Measurements from ENCODE around the gene TIMM23. TPM values are rescaled to one million over a fixed set of nuclear protein-coding genes. Genes with fewer than 3 reads are reported as not detected.

TIMM23 gene
- total and polyA plus RNA-seq, 2 donors (not counting 3 experiments of a cell fraction or from before 2014, with no cell fraction given), result 78.1 to 94.6 TPM

DNA sequence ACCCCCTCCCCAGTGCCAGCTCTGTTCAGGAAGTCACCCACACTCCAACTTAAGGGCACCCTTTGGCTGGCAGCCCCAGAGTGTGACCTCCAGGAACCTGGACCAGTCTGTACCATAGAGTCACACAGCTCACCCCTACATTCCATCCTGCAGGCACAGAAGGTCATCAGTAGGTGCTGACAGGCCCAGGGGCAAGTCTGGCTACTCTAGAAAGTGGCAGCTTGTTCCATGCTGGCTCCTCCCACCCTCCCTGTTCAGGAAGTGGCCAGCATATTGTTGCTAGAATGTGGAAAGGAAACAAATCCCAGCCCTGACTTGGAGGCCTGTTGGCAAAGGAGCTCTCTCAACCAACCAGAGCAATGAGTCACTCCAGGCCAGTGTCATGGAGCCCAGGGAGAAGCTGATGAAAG, 61.3 kb downstream of the TIMM23 start:
- Histone ChIP-seq H3K36me3 (ENCODE audit: control insufficient read depth in 2 of 2, extremely low read depth in 1 of 2, insufficient read depth in 2 of 2, low read length in 2 of 2) (no peaks in the 10 kb centered on the region), H3K27me3 (ENCODE audit: control insufficient read depth in 2 of 2, insufficient read depth in 2 of 2, low read length in 2 of 2) (peaks cover 0 to 2% of the 10 kb centered on the region in 2 experiments)

DNA sequence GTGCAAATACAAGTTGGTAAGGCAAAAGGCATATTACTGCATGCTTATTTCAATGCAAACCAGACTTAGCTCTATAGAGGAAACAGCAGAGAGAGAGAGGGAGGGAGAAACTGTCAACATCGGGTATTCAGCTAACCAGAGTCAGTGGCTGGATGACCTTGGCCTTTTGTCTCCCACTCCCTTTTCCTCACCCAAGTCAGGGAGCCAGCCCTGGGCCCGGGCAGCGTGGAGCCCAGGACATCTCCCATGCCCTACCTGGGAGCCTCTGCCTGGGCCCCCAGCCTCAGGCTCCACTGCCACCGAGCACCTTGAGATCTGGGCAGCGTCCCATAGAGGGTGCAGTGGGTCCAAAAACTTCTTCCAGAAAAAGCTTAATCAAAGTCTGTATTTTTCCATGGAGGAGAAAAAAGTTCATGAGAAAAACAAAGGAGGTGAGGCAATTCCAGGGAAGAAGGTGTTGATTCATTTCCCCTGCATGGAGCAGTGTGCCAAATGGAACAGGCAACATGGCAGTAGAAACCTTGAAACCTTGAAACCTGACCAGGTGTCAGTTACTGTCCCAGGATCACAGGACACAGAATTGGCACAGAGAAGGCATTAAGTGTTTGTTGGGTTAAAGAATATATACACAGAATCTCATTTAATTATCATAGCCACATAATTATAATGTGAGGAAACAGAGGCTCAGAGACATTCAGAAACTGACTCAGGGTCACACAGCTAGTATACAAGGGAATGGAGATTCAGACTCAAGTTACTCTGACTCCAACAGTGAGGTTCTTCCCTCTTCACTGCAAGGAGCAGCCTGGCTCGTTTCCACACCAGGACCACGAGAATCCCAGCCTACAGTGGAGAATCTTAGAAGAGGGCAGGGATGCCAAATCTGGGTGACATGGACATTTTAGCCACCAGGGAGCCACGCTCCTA, 63.9 kb downstream of the TIMM23 start:
- Histone ChIP-seq H3K4me3 (replicated peaks in 1 of 3; ENCODE audit: insufficient read depth in 1 of 3, low read depth in 1 of 3, low read length in 3 of 3) (no peak overlapping the region), H2AFZ (ENCODE audit: low read depth, low read length) (no peak overlapping the region), H3K9me3 (replicated peaks; ENCODE audit: control insufficient read depth, insufficient read depth, low read length) (no peaks in the 10 kb centered on the region), H3K36me3 (ENCODE audit: control insufficient read depth in 2 of 2, extremely low read depth in 1 of 2, insufficient read depth in 2 of 2, low read length in 2 of 2) (no peaks in the 10 kb centered on the region), H3K9me1 (replicated peaks; ENCODE audit: control insufficient read depth, extremely low read depth, insufficient read depth, low read length) (no peaks in the 10 kb centered on the region), H3K9ac (replicated peaks; ENCODE audit: extremely low read depth, insufficient read depth, low read length) (no peak overlapping the region), H3K4me1 (ENCODE audit: control insufficient read depth, extremely low read depth, insufficient read depth, low read length) (peaks cover 24% of the 10 kb centered on the region), H3K27me3 (ENCODE audit: control insufficient read depth in 2 of 2, insufficient read depth in 2 of 2, low read length in 2 of 2) (peaks cover 0 to 2% of the 10 kb centered on the region in 2 experiments), H3K27ac (ENCODE audit: insufficient read depth, low read depth, low read length) (peak overlapping the region; percentile 2), H3K4me2 (ENCODE audit: insufficient read depth, low read length) (peak overlapping the region; percentile 15), H3K79me2 (ENCODE audit: control insufficient read depth, insufficient read depth, low read length) (no peaks in the 10 kb centered on the region), H4K20me1 (replicated peaks; ENCODE audit: control insufficient read depth, extremely low read depth, insufficient read depth, low read length) (no peaks in the 10 kb centered on the region)
- dilution Hi-C loops (cut with MboI; ENCODE audit: extremely low pct_ligation_motif_present, low sequenced_read_pairs), result no loop called here
- TF ChIP-seq, protein P1, sequence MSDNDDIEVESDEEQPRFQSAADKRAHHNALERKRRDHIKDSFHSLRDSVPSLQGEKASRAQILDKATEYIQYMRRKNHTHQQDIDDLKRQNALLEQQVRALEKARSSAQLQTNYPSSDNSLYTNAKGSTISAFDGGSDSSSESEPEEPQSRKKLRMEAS (IDR thresholded peaks at IDR 0.05; ENCODE audit: insufficient read depth, insufficient read length), result no peak
- no peak for TF ChIP-seq FOS (IDR thresholded peaks at IDR 0.05; ENCODE audit: borderline replicate concordance, insufficient read depth, low read length)
- TF ChIP-seq MYC (IDR thresholded peaks at IDR 0.05; ENCODE audit: low read depth, low read length), result no peak
- TF ChIP-seq, protein P2, sequence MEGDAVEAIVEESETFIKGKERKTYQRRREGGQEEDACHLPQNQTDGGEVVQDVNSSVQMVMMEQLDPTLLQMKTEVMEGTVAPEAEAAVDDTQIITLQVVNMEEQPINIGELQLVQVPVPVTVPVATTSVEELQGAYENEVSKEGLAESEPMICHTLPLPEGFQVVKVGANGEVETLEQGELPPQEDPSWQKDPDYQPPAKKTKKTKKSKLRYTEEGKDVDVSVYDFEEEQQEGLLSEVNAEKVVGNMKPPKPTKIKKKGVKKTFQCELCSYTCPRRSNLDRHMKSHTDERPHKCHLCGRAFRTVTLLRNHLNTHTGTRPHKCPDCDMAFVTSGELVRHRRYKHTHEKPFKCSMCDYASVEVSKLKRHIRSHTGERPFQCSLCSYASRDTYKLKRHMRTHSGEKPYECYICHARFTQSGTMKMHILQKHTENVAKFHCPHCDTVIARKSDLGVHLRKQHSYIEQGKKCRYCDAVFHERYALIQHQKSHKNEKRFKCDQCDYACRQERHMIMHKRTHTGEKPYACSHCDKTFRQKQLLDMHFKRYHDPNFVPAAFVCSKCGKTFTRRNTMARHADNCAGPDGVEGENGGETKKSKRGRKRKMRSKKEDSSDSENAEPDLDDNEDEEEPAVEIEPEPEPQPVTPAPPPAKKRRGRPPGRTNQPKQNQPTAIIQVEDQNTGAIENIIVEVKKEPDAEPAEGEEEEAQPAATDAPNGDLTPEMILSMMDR (IDR thresholded peaks at IDR 0.05; ENCODE audit: extremely low read depth in 1 of 2, insufficient read depth in 1 of 2, low read depth in 1 of 2, low read length in 2 of 2), result peak in 1 of 2 donors; percentile 9
- no peak for TF ChIP-seq JUN (IDR thresholded peaks at IDR 0.05; ENCODE audit: borderline replicate concordance, insufficient read depth, insufficient read length, low read depth)
- POLR2A ChIA-PET, result no interaction called here
- intact Hi-C loops (cut with micrococcal nuclease), result loop anchor here (1.0 kb wide), 1 partner anchor 185 kb away; no protein-coding TSS in a partner anchor
- CTCF ChIA-PET, result interaction anchor here (0.8 to 1.0 kb wide), 2 partner anchors 13 to 64 kb away, joined by 3 read pairs; partner anchors contain the start of gene TIMM23
- FAIRE-seq (no peak), DNase-seq (ENCODE audit: low read depth, low spot score) (peak; percentile 60)
- BruUV-seq (replicated peaks), result TSS peak; percentile 39

More for the DNA sequence above, 61.3 kb downstream of the TIMM23 start:
- TF ChIP-seq FOS (IDR thresholded peaks at IDR 0.05; ENCODE audit: borderline replicate concordance, insufficient read depth, low read length) (peak; percentile 75), JUN (IDR thresholded peaks at IDR 0.05; ENCODE audit: borderline replicate concordance, insufficient read depth, insufficient read length, low read depth) (peak; percentile 55), POLR2AphosphoS5 (IDR thresholded peaks at IDR 0.05; ENCODE audit: insufficient read depth, low read depth, low read length) (no peak)
- Histone ChIP-seq H3K9me3 (replicated peaks; ENCODE audit: control insufficient read depth, insufficient read depth, low read length) (no peaks in the 10 kb centered on the region), H3K4me3 (replicated peaks in 1 of 3; ENCODE audit: insufficient read depth in 1 of 3, low read depth in 1 of 3, low read length in 3 of 3) (no peak overlapping the region), H3K27ac (ENCODE audit: insufficient read depth, low read depth, low read length) (peak overlapping the region; percentile 15), H2AFZ (ENCODE audit: low read depth, low read length) (peak overlapping the region; percentile 85), H3K4me1 (ENCODE audit: control insufficient read depth, extremely low read depth, insufficient read depth, low read length) (peaks cover 38% of the 10 kb centered on the region), H3K9me1 (replicated peaks; ENCODE audit: control insufficient read depth, extremely low read depth, insufficient read depth, low read length) (no peaks in the 10 kb centered on the region), H3K9ac (replicated peaks; ENCODE audit: extremely low read depth, insufficient read depth, low read length) (no peak overlapping the region), H4K20me1 (replicated peaks; ENCODE audit: control insufficient read depth, extremely low read depth, insufficient read depth, low read length) (no peaks in the 10 kb centered on the region), H3K4me2 (ENCODE audit: insufficient read depth, low read length) (no peak overlapping the region), H3K79me2 (ENCODE audit: control insufficient read depth, insufficient read depth, low read length) (peaks cover 15% of the 10 kb centered on the region)
- ChIA-PET POLR2A (interaction anchor here (0.6 to 0.7 kb wide), 2 partner anchors 10 to 258 kb away, joined by 3 to 5 read pairs; no protein-coding TSS in a partner anchor), CTCF (interaction anchor here (1.2 to 1.5 kb wide), 3 partner anchors 10 to 798 kb away, joined by 3 to 5 read pairs (median 4); no protein-coding TSS in a partner anchor)
- intact Hi-C loops (cut with micrococcal nuclease), result no loop called here
- FAIRE-seq (no peak), DNase-seq (ENCODE audit: low read depth, low spot score) (peak; percentile 79)
- dilution Hi-C loops (cut with MboI; ENCODE audit: extremely low pct_ligation_motif_present, low sequenced_read_pairs), result no loop called here
- no TSS peak for BruUV-seq (replicated peaks)

All from endothelial cell of umbilical vein (primary cell).